Inflammatory macrophage treated with lipopolysaccharide for 4 hours (primary cell): Measurements from ENCODE around the gene GABPA.
"Not testable (repeated sequence)": the region's sequence is repeated elsewhere in the genome, so short reads cannot be mapped to it uniquely, and the experiment has no call there.

Source experiments
- DNase-seq: peaks from one replicate; pipeline ENCODE4 v3.0.0-alpha.2; 2020

GABPA gene

DNA sequence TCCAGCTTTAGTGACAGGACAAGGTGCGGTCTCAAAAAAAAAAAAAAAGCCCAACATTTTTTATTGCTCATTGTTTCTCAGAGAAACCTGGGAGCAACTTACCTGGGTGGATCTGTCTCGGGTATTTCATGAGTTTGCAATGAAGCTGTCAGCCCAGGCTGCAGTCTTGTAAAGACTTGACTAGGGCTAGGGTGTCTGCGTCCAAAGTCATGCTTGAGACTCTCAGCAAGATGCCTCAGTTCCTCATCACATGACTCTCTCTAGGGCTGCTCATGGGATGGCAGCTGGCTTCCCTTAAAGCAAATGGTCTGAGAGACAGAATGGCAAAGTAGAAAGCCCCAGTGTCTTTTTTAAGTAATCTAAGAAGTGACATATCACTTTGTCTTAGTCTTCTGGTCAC is 8.1 kb downstream of the GABPA start:
- peak; percentile 2 for DNase-seq

DNA sequence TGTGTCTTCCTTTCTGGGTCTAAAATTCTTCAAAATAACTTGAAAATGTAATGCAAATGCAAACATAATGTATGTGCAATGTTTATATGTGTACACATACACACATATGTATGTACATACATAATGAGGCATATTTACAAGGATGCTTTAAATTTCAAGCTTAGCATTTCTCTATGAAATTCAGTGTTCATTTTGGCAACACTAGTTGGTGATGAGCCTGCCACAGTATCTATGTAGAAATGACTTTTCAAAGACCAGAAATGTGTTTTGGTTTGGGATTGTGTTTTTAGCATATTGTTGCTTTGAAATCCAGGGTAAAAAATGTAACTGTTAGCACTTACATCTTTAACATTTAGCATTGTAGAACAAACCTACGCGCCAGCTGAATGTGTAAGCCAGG is 10.1 kb downstream of the GABPA start:
- no peak for DNase-seq

DNA sequence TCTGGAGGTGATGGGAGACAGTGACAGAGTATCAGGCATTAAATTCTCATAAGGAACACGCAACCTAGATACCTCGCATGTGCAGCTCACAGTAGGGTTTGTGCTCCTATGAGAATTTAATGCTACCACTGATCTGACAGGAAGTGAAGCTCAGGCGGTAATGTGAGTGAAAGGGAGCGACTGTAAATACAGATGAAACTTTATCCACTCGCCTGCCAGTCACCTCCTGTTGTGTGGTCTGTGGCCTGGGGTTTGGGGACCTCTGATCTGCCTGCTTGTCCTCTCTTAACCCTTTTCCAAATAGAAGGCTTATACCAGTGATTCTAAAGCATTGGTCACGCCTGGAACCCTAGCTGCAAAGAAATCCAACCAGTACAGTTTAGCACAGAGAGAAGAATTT is 15.3 kb downstream of the GABPA start:
- DNase-seq = no peak

DNA sequence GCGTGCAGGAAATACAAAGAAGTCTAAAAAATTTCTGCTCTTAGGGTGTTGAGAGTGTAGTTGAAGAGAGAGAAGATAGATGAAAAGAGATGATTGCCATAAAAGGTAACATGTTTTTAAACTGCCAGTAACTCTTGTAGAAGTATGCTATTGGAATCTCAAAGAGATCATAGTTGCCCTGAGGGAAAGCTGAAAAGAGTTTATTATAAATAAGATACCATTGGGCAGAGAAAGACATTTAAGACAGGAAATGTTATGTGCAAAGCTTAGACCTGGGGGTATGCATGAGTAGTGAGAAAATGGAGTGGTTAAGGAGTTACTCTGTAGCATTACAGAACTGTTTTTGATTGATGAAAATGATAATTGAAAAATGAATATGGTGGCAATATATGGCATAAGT is 17.6 kb downstream of the GABPA start:
- no peak for DNase-seq

DNA sequence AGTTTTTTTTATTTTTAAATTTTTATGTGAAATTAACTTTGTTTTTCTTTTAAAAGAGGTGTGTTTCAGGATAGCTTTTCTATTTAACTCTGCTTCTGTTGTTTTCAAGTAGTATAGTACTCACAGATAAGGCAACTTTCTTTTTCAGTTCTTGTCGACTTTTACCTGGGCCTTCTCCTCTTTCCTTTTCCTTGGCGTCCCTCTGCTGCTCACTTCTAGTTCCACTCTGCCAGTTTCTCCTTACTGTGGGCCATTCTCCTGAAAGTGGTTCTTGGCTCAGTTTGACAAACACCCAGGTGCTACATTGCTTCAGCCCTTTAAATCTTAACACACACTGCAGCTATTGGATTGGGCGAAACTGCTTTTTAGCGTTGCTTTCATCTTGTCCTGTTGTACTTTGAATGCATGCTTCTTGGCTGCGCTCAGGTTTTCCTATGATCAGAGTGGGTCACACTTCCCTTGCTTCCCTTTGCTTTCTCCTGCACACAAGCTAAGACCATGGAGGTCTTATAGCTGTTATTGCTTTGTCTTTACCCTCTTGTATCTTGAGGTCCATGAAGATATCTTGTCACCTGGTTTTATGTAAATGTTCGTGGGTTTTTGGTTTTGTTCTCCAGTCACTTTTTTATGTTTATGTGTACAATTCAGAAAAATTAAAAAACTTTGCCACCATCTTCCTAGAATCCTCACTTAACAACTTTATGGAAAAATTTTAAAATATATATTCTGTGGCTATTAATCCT is 21.6 kb downstream of the GABPA start:
- DNase-seq = no peak

DNA sequence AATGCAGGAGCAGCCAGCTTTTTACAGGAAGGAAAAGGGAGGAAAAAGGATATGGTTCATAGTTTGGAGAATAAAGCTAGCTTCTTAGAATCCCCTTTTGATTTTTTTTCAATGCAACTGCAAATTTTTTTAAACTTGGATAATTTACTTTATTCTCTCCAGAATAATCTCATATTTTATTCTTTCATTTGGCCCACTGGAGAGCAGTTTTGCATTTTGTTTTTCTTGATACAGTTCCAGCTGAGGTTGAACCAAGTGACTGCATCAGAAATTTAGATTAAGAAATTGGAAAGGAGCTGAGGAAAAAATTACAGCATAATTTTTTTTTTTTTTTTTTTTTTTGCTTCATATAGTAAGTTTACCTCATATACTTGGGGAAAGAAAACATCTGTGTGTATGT is 22.8 kb downstream of the GABPA start:
- DNase-seq = no peak

DNA sequence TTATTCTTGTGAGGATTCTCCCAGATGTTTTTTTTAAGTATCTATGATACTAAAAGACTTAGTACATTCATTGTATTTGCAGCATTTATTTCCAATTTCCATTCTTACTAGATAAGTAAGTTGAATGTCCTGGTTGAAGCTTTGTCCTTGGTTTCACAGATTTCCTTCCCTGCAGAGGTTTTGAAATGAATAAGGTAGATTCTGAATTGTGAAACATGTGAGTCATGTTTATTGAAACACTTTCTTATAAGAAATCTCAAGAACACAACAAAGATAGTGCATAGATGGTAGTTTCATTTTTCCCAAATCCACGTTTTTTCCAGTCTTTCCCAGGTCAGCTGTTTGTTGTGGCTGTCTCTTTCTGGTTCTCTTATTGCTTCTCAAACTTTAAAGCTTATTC is 24.8 kb downstream of the GABPA start:
- DNase-seq = no peak

DNA sequence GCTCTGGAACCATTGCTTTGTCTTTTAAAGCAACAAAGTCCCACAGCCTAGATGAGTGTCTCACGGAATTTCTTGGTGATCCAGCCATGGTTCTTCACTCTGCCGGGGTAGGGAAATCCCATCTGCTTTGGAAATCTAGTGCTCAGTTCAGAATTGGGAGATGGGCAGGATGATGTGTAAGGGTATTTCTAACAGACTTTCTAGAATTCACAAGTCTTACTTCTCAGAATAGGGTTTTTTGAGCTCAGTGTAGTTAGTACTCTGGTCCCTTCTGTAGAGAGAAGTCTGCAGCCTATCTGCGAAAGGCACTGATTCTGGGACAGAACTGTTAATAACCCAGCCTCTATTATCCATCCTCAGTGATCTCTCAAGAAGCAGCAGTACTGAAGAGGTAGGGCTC is 25.3 kb downstream of the GABPA start:
- DNase-seq = no peak

DNA sequence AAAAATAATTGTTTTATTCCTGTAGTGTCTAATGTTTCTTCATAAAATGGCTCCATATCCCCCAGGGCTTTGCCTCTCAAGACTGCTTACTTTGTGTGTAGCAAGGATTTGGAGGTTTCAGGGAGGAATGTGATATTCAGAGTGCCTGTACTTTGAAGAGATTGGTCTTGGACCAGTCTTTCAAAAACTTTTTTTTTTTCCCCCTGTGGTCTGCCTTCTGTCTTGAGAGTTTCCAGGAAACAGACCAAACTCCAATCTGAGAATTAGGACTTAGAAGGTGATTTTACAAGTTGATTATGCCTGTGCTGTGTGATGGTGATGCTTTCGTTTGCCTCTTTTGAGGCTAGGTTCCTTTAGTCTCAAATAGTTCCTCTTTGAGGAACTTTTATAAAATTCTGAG is 25.9 kb downstream of the GABPA start:
- DNase-seq = no peak

DNA sequence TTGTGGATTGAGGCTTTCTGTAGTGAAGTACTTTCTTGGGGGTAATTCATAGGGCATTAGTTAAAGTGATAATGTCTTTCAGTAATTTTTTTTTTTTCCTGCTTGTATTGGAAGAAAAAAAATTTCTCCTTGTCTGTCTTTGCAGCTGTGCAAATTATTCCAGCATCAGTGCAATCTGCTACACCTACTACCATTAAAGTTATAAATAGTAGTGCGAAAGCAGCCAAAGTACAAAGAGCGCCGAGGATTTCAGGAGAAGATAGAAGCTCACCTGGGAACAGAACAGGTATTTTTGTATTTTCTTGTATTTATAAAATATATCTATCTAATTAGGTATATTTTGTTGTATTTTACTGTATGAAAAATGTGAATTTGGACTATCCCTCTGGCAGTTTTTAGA is 29.3 kb downstream of the GABPA start:
- DNase-seq = no peak

DNA sequence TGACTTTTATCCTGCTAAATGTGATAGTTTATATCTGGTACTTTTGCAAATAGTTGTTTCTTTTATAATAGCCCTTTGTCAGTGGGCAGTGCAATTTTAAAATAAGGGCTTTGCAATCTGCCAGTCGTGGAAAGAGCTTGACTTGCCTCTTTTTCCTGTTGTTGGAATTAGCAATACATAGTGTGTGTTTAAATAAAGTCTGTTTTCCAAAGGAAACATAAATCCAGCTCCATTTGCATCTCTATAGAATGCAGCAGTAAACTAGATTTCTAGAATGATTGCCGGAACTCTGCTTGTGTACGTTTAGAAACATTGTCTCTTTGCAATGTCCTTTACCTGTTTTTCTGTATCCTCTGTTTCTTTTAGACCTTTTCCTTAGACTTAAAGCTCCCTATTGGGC is 33.1 kb downstream of the GABPA start:
- no peak for DNase-seq

DNA sequence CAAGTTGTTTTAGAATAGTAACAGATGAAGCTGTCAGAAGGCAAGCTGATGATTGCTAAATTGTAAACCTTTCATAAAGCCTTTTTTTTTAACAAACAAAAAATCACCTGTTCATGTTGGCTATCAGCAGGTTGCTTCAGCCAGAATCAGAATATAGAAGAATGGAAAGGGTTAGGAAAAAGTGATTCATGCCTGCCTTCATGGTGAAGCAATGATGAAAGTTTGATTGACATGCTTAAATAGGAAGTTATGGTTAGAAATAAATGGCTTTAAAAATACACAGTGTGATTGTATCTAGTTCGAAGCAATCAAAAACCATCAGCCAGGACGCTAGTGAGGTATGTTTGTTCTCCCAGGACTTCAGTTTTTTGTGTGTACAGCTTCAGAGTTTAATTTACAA is 37.9 kb downstream of the GABPA start:
- peak; percentile 78 for DNase-seq

DNA sequence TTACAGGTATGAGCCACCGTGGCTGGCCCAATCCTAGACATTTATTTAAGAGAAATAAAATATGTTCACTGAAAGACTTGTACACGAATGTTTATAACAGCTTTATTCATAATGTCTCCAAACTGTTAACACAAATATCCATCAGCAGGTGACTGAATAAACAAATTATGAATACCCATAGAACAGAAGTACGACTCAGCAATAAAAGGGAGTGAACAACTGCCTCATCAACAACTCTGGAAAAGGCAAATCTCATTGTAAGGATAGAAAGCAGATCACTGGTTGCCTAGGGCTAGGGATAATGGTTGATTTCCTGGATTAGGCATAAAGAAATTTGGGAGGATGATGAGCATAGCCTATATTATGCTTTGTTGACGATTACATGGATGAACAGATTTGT is 41.7 kb downstream of the GABPA start:
- DNase-seq = no peak

DNA sequence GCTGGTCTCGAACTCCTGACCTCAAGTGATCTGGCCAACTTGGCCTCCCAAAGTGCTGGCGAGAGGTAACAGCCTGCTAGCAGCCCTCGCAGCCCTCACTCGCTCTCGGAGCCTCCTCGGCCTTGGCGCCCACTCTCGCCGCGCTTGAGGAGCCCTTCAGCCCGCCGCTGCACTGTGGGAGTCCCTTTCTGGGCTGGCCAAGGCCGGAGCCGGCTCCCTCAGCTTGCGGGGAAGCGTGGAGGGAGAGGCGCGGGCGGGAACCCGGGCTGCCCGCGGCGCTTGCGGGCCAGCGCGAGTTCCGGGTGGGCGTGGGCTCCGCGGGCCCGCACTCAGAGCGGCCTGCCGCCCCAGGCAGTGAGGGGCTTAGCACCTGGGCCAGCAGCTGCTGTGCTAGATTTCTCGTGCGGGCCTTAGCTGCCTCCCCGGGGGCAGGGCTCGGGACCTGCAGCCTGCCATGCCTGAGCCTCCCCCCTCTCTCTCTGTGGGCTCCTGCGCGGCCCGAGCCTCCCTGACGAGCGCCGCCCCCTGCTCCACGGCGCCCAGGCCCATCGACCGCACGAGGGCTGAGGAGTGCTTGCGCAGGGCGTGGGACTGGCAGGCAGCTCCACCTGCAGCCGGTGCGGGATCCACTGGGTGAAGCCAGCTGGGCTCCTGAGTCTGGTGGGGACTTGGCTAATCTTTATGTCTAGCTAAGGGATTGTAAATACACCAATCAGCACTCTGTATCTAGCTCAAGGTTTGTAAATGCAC is 43.5 kb downstream of the GABPA start:
- not testable (repeated sequence) for DNase-seq

DNA sequence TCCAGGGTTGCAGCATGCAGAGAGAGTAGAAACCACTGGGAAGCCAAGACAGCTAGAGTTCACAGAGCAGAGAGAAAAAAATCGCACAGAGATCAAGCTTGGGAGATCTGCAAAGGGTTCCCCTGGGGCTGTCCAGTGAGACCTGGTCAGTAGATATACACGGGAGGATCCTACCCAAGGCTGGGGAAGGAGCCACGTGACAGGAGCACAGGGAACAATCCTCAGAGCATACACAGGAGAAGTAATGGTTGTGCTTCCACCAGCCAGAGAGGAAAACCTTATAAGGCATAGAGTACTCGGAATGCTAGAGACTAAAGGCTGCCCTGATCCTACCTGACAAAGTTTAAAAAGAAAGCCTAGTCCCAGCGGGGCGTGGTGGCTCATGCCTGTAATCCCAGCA is 53.9 kb downstream of the GABPA start:
- no peak for DNase-seq

DNA sequence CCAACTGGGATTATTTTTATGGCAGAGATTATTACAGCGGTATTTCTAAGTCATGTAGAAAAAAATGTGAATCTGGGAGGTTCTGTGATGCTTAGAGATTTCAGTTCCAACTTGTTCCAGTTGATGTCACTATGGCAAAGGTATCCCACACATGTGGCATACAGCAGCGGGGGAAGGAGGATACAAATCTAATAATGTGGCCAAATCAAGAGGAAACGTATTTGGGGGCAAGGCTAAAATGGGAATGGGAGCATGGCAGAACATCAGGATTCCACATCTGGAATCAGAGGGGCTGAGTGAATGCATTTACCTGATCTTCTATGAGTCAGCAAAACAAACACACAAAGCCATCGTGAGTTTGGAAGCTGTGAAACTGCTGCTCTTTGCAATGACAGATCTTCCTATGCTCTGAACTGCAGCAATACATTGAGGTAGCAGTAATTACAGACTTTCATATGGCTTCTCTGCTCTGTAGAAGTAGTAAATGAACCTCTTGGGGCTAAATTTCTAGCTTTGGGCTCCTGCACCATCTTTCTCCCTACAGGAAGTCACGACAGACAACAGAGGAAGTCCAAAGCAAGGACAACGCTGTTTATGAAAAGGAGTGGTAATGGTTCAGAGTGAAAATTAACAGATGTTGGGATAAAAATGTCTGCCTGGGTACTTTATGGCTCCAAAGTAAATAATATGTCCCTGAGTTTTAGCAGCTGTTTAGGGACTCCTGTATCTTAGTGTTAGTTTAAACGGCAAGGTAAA is 55.5 kb downstream of the GABPA start:
- DNase-seq = peak; percentile 10

DNA sequence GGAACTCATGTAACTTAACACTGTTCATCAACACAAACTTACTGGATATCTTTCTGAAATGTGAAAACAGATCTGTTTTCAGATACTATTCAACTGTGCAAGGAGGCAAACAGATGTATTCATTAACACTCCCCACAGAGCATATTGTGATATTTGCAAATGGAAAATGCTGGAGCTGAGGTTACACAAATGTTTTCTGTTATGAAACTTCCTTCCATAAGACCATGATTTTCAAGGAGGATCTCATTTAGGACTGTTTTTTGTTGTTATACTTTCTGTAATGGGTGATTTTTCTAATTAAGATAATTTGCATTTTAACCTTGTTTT is 56.1 kb downstream of the GABPA start:
- DNase-seq = no peak

DNA sequence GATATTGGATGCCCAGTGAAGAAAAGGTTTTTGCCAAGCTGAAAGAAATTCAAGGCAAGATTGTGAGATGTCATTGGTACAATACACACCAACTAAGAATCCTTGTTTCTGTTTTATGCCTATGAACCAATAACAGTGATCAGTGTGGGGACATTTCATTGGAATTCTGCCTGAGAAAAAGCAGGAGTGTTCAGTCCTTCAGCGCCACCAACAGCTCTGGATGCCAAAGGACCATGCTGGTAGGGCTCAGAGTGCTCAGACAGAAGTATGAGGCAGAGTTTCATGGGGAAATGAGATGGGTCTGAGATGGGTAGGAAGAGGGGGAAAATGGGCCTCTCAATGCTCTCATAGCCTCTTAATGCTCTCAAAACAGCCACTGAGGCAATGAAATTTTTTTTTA is 56.5 kb downstream of the GABPA start:
- DNase-seq = no peak

DNA sequence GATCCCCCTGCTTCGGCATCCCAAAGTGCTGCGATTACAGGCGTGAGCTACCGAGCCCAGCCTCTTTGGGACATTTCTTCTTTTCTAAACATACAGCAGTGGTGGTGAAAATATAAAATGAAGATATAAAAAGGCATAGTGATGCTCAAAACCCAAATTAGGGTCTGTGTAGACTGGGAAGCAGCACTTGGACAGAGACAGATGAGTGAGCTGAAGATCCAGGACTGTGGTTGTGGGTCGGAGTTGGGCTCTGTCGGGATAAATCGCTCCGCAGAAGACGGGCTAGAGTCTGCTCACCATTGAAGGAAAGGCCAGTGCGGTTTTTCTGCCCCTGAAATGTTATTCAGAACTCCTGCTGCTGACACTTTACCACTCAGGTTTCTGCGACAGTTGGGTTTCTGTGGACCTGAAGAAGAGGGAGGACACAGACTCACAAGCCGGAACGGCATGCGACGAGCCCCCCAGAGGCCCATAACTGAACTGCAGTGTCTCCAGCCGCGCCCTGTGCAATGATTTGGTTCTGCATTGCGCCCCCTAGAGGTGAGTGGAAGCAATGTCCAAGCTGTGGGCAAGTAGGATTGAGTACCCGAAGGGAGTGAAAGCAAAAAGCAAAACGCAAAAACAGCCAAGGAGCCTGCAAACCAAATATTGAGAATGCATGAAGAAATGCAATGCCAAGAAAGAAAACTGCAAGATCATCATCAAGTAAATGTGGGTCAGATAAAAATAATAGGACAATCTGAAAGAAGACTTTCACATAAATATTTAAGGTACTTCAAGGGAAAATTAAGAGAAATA is 66.6 kb downstream of the GABPA start:
- peak; percentile 86 for DNase-seq

DNA sequence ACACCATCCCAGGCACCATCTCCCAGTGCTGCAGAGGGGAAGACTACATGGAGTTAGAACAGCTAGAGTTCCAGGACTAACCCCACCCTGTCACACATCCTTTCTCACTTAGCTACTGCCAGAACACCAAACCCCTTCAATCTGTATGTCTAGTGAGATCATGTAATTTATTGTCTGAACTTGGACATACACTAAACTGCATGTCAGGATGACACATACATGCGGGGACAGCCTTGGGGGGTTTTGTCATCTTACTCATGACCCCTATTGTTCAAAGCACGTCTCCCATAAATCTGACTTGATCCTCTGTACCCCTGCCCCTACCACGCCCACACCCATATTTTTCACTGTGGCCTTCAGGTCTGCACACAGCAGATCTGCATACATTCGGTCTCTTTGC is 71.3 kb downstream of the GABPA start:
- DNase-seq = no peak

DNA sequence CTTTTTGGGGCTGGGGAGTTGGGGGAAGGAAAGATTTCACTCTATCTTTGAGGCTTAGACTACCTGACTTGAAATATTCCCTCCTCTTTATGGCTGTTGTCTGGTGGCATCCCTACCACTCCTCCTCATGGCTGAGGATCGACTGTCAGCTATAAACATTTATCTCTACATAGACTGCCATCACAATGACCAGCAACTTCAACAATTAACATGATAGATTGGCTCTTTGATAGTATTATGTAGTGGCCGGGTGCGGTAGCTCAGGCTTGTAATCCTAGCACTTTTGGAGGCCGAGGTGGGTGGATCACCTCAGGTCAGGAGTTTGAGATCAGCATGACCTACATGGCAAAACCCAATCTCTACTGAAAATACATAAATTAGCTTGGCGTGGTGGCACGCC is 72.4 kb downstream of the GABPA start:
- no peak for DNase-seq

DNA sequence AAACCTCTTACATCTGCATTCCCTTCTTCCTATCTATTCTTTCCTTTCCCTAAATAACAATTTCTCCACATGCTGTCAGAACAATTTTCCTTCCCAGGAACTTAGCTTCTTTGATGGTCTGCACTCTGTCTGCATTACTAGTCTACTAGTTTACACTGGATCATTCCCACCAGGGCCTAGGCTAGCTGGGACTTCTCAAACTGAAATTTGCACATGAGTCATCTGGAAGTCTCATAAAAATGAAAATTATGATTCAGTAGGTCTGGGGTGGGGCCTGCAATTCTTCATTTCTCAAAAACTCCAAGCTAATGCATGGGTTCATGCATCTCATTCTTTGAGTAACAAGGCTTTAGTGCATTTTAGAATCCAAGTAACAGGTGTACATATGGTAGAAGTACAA is 74.2 kb downstream of the GABPA start:
- DNase-seq = no peak

DNA sequence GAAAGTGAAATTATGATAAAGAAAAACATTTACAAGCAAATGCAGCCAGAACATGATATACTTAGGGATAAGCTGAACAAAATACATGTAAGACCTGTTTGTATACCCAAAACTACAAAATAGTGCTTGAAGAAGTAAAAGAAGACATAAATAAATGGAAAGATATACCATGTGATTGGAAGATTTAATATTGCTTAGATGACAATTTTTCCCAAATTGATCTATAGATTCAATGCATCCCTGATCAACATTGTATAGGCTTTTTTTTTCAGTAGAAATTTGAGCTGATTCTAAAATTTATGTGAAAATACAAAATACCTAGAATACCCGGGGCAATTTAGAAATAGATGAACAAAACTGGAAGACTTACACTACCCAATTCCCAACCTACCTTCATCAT is 76.4 kb downstream of the GABPA start:
- no peak for DNase-seq
